Type B pancreatic cell (in vitro differentiated cells): Measurements from ENCODE around the gene STPG1. TPM values are rescaled to one million over a fixed set of nuclear protein-coding genes. Genes with fewer than 3 reads are reported as not detected.

Source experiments
- DNase-seq: peaks from one replicate; pipeline ENCODE4 v3.0.0; 2021; ENCODE audit warnings: mixed read lengths; ENCODE audit not compliant: unreplicated experiment; ENCODE audit errors: extremely low spot score
- H3K27ac Mint-ChIP-seq: 2 replicates; pipeline ENCODE4 v1.8.0; 2021; ENCODE audit warnings: mild to moderate bottlenecking, mixed read lengths
- H3K27me3 Mint-ChIP-seq: 2 replicates; pipeline ENCODE4 v1.8.0; 2021; ENCODE audit warnings: mixed read lengths
- H3K36me3 Mint-ChIP-seq: 2 replicates; pipeline ENCODE4 v1.8.0; 2021; ENCODE audit warnings: mixed read lengths
- H3K4me1 Mint-ChIP-seq: one replicate; pipeline ENCODE4 v1.8.0; 2021; ENCODE audit warnings: mixed read lengths; ENCODE audit not compliant: unreplicated experiment
- H3K4me3 Mint-ChIP-seq: 2 replicates; pipeline ENCODE4 v1.8.0; 2021; ENCODE audit warnings: mild to moderate bottlenecking, mixed read lengths
- H3K9me3 Mint-ChIP-seq: 2 replicates; pipeline ENCODE4 v1.8.0; 2021; ENCODE audit warnings: mixed read lengths
- CTCF ChIP-seq: fragments of 200-600 bp; sonication (generic); conservative IDR thresholded peaks from 2 replicates; pipeline ENCODE4 v1.5.0; 2021; ENCODE audit warnings: antibody characterized with exemption, mild to moderate bottlenecking
- total RNA-seq: library from RNA; stranded (reverse); gene quantifications from 2 replicates; pipeline ENCODE4 v1.2.1, GENCODE V29; 2021; ENCODE audit warnings: low replicate concordance

Gene STPG1
- total RNA-seq, 1 donor from 2014 or later, result 8.7 TPM

GRCh38 chr1:24425441-24425840, 11.9 kb upstream of the STPG1 start:
- peaks cover 13% of the 10 kb centered on the region for H3K36me3 Mint-ChIP-seq

GRCh38 chr1:24424990-24425389, 11.4 kb upstream of the STPG1 start:
- TF ChIP-seq CTCF, result no peak
- DNase-seq, result no peak
- Mint-ChIP-seq H3K9me3 (no peaks in the 10 kb centered on the region), H3K36me3 (peaks cover 13% of the 10 kb centered on the region), H3K4me3 (no peak overlapping the region), H3K27ac (no peak overlapping the region), H3K27me3 (no peaks in the 10 kb centered on the region), H3K4me1 (no peaks in the 10 kb centered on the region)

More at GRCh38 chr1:24425441-24425840, 11.9 kb upstream of the STPG1 start:
- no peaks in the 10 kb centered on the region for H3K27me3 Mint-ChIP-seq
- TF ChIP-seq CTCF, result no peak
- H3K9me3 Mint-ChIP-seq, result no peaks in the 10 kb centered on the region
- no peaks in the 10 kb centered on the region for H3K4me1 Mint-ChIP-seq
- no peak overlapping the region for H3K27ac Mint-ChIP-seq
- DNase-seq, result no peak
- H3K4me3 Mint-ChIP-seq, result no peak overlapping the region

- no peak overlapping the region for H3K27ac Mint-ChIP-seq
- H3K4me1 Mint-ChIP-seq, result peaks cover 2% of the 10 kb centered on the region
- no peaks in the 10 kb centered on the region for H3K27me3 Mint-ChIP-seq
- peaks cover 17% of the 10 kb centered on the region for H3K36me3 Mint-ChIP-seq
- no peak overlapping the region for H3K4me3 Mint-ChIP-seq
- H3K9me3 Mint-ChIP-seq, result no peaks in the 10 kb centered on the region
- no peak for TF ChIP-seq CTCF
- no peak for DNase-seq
These were observed 10.6 kb upstream of the STPG1 start for GRCh38 chr1:24424207-24424606.

GRCh38 chr1:24421502-24421901, 7.9 kb upstream of the STPG1 start:
- no peak for DNase-seq
- Mint-ChIP-seq H3K4me3 (no peak overlapping the region), H3K27me3 (no peaks in the 10 kb centered on the region), H3K27ac (no peak overlapping the region), H3K4me1 (peaks cover 19% of the 10 kb centered on the region), H3K9me3 (no peaks in the 10 kb centered on the region), H3K36me3 (peaks cover 12% of the 10 kb centered on the region)
- TF ChIP-seq CTCF, result peak; percentile 40

- TF ChIP-seq CTCF, result no peak
- no peak overlapping the region for H3K27ac Mint-ChIP-seq
- H3K36me3 Mint-ChIP-seq, result peaks cover 12% of the 10 kb centered on the region
- H3K27me3 Mint-ChIP-seq, result no peaks in the 10 kb centered on the region
- no peak overlapping the region for H3K4me3 Mint-ChIP-seq
- no peaks in the 10 kb centered on the region for H3K9me3 Mint-ChIP-seq
- DNase-seq, result no peak
- H3K4me1 Mint-ChIP-seq, result peaks cover 26% of the 10 kb centered on the region
These were observed 7.0 kb upstream of the STPG1 start for GRCh38 chr1:24420547-24420946.
